ENCODE results near the gene HDAC4.
A peak's percentile ranks its signal among the peaks of the same experiment; 100 is the strongest.

Gene HDAC4

GRCh38 chr2:239269173-239269885 lies 131.5 kb downstream of the HDAC4 start:
- DNase-seq (ENCODE audit: low spot score) = no peak
- TF ChIP-seq CTCF (IDR thresholded peaks at IDR 0.05; ENCODE audit: borderline replicate concordance, control extremely low read depth, extremely low read depth, insufficient read depth, missing control alignments) = no peak
- in situ Hi-C loops (cut with MboI; ENCODE audit: low sequenced_read_pairs, unreplicated experiment) = no loop called here

GRCh38 chr2:239268549-239268948 lies 132.3 kb downstream of the HDAC4 start:
- in situ Hi-C loops (cut with MboI; ENCODE audit: low sequenced_read_pairs, unreplicated experiment) = no loop called here
- DNase-seq (ENCODE audit: low spot score) = no peak
- TF ChIP-seq CTCF (IDR thresholded peaks at IDR 0.05; ENCODE audit: borderline replicate concordance, control extremely low read depth, extremely low read depth, insufficient read depth, missing control alignments) = no peak

- in situ Hi-C loops (cut with MboI; ENCODE audit: low sequenced_read_pairs, unreplicated experiment) = no loop called here
- no peak for TF ChIP-seq CTCF (IDR thresholded peaks at IDR 0.05; ENCODE audit: borderline replicate concordance, control extremely low read depth, extremely low read depth, insufficient read depth, missing control alignments)
Measured at GRCh38 chr2:239268082-239268481, 132.7 kb downstream of the HDAC4 start.

GRCh38 chr2:239267288-239267951 lies 133.4 kb downstream of the HDAC4 start:
- in situ Hi-C loops (cut with MboI; ENCODE audit: low sequenced_read_pairs, unreplicated experiment) = no loop called here
- DNase-seq (ENCODE audit: low spot score) = peak; percentile 86
- TF ChIP-seq CTCF (IDR thresholded peaks at IDR 0.05; ENCODE audit: borderline replicate concordance, control extremely low read depth, extremely low read depth, insufficient read depth, missing control alignments) = peak; percentile 62

More at GRCh38 chr2:239268082-239268481, 132.7 kb downstream of the HDAC4 start:
- DNase-seq (ENCODE audit: low spot score) = no peak

GRCh38 chr2:239266779-239267287 lies 134.0 kb downstream of the HDAC4 start:
- in situ Hi-C loops (cut with MboI; ENCODE audit: low sequenced_read_pairs, unreplicated experiment) = no loop called here
- no peak for DNase-seq (ENCODE audit: low spot score)
- TF ChIP-seq CTCF (IDR thresholded peaks at IDR 0.05; ENCODE audit: borderline replicate concordance, control extremely low read depth, extremely low read depth, insufficient read depth, missing control alignments) = no peak

- no peak for TF ChIP-seq CTCF (IDR thresholded peaks at IDR 0.05; ENCODE audit: borderline replicate concordance, control extremely low read depth, extremely low read depth, insufficient read depth, missing control alignments)
- in situ Hi-C loops (cut with MboI; ENCODE audit: low sequenced_read_pairs, unreplicated experiment) = no loop called here
- no peak for DNase-seq (ENCODE audit: low spot score)
Measured at GRCh38 chr2:239266434-239266766, 134.4 kb downstream of the HDAC4 start.

Measured in GM13976 (cell line).